NCI-H2081 (cell line): ENCODE measurements around the gene FOXD2.

Source experiments
- DNase-seq, 2 experiments: peaks; one replicate each; lab custom pipeline; 2025; lab: John Stamatoyannopoulos, UW

FOXD2 gene

GRCh38 chr1:47437447-47438164 lies at the start of gene FOXD2:
TSS of gene FOXD2 (plus strand) at chr1:47438044. CDS start at chr1:47438136, 92 bp downstream.
- peak; percentile 87 to 90 for DNase-seq

- DNase-seq, result peak; percentile 58 to 59
Measured at GRCh38 chr1:47388891-47389238, 49.0 kb upstream of the FOXD2 start.

- DNase-seq, result no peak
Measured at GRCh38 chr1:47389731-47390130, 48.1 kb upstream of the FOXD2 start.

GRCh38 chr1:47390843-47391242 lies 47.0 kb upstream of the FOXD2 start:
- DNase-seq, result no peak

GRCh38 chr1:47393141-47393540 lies 44.7 kb upstream of the FOXD2 start:
- DNase-seq, result no peak

DNA sequence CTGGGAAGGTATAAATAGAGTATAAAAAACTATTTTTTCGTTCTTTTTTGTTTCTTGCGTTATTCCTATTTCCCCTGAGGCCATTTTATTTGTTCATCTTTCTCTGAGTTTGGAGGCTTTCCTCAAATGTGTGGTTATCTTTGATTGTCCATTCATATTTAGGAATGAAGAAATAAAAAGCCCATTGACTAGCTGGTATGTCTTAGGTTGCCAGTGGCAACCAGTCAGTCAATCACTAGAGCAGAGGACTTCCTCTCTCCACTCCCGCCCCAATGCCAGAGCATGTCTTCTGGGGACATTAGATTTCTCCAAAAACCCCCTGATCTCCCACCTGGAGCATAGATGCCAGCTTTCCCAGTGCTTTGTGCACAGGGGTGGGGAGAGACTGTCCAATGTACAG lies 42.4 kb upstream of the FOXD2 start:
- no peak for DNase-seq

- no peak for DNase-seq
Measured at GRCh38 chr1:47396671-47397196, 41.1 kb upstream of the FOXD2 start.

DNA sequence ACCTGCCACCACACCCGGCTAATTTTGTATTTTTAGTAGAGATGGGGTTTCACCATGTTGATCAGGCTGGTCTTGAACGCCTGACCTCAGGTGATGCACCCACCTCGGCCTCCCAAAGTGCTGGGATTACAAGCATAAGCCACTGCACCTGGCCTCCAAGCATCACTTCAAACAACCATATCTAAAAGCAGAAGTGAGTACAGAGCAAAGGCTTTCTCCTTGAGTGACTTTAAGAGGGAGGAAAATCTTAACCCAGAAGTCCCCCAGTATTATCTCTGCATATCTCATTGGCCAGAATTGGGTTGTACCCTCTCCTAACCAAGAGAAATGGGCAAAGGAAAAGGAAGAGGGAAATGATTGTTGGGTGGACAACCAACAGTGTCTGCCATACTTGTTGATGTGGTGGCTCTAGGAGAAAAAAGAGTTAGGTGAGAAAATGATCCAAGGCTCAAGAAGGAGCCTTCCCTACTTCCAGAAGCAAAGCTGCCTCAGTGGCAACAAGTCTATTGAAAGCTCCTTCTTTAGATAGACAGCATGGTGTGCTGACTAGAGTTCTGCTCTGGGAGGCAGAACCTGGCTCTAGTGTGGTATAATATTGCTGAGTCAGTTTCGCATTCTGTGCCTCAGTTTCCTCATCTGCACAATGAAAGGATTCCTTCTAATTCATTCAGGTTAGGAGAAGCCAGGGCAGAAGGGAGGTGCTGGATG lies 38.6 kb upstream of the FOXD2 start:
- no peak for DNase-seq

DNA sequence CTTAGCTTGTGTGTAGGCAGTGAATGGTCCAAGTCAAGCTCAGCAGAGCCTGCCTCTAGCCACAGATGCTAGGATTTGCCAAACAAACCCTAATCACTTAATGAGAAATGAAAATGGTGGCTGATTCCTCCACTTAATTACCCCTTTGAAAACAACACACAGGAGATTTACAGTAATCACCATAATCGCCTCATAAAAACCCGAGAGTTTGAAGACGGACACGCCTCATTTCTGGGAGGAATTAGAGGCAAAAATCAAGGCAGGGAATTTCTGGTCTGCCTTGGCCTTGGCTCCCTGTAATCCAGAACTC lies 38.0 kb upstream of the FOXD2 start:
- DNase-seq, result no peak

DNA sequence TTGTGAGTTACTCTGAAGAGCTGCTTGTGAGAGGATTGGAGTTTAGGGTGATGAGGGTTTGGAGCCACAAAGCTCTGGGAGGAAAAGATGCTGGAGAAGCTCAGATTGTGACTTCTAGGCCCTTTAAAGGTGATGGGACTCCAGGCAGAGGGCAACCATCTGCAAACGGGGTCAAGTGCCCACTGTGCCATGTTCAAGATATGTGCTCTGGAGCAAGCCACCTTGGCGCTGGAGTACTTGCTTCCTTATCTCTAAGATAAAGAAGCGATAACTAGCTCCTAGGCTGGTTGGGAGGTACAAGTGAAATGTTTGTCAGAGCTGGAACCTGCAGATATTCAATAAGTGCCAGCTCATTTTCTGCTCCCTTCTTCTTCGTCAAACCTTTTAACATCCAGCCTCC lies 36.1 kb upstream of the FOXD2 start:
- no peak for DNase-seq

DNA sequence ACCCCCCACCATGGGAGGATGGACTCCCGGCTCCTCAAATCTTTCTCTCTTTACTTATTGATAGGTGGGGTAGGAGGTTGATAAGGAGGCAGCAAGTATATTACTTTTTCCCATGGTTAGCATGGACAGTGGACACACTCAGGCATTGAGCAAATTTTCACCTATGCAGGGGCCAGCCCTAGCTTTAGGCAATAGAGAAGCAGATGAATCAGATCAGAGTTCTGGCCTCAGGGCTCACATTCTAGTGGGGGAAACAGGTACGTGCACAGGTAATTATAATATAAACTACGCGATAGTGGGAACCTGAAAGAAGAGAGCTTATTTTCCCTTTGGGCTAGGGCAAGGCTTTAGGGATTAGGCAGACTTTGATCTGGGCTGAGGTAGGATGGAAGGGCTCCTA lies 35.3 kb upstream of the FOXD2 start:
- DNase-seq, result no peak

DNA sequence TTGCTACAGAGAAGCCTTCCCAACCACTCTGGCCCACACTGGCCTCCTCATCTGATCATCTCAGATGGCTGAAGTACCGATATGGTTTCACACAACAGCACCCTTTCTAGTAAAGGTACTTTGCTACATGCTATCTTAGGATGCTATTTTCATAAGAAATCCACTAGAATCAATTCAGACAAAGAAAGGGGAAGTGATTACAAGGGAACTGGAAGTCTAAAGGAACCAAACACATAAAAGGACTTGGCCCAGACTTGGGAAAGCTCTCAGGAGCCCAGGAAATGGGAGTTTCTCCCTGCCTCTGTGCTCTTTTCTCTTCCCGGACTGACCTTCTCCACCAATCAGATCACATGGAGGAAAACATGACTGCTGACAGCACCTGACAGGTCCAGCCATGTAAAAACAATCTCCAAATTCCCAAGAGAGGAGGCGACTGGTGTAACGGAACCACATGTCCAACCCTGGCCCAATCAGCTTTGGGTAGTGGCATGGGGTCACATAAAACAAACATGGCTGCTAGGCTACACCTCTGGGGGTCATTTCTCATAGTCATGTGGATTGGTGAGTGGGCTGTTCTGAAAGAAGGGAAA lies 34.4 kb upstream of the FOXD2 start:
- no peak for DNase-seq

- DNase-seq, result no peak
Measured at GRCh38 chr1:47405697-47406096, 32.1 kb upstream of the FOXD2 start.

DNA sequence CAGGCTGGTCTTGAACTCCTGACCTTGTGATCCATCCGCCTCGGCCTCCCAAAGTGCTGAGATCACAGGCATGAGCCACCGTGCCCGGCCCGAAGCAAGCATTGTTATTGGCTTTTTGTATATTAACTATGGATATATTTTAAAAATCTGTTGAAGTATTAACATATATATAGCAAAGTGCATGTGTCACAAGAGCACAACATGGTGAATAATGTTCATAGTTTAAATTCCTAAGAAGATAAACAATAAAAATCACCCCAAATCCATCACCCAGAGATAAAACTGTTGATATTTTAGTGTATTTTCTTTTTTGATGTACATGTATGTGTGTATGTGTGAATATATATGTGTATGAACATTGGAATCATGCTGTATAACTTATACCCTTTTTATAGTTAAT lies 30.9 kb upstream of the FOXD2 start:
- no peak for DNase-seq

DNA sequence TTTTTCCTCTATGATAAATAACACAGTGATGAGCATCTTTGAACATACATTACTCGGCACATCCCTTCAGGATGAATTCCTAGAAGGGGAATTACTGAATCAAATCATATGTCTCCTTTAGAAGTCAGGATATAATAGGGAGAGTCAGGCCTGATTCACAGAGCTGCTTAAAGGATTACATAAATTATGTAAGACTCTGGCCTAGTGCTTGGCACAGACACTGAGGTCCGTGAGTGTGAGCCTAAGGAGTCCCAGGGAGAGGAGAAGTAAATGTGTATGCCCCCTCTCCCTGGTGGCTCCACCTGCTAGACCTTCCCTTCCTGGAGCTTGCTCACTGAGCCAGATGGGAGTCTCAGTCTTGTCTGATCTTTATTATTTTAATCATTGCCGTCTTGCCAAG lies 30.4 kb upstream of the FOXD2 start:
- no peak for DNase-seq

- DNase-seq, result no peak
Measured at GRCh38 chr1:47409311-47410067, 28.4 kb upstream of the FOXD2 start.

GRCh38 chr1:47410068-47410455 lies 27.8 kb upstream of the FOXD2 start:
- no peak for DNase-seq

DNA sequence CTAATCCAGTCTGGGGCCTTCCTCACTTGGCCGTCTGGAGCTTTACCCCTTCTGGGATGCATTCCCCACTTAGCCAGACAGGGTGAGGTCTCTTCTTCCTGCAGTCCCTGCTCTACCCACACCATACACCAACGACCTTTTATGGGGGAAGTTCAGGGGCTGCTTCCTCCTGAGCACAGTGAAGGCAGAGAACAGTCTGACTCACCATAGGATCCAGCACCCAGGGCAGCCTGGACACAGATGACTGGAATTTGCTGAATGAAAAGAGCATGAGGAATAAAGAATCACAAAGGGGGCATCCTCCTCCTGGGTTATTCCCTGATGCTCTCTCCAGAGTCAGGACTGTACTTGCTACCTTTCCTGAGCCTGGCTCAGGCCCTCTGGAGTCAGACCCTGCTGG lies 26.4 kb upstream of the FOXD2 start:
- no peak for DNase-seq

GRCh38 chr1:47412437-47412836 lies 25.4 kb upstream of the FOXD2 start:
- no peak for DNase-seq

DNA sequence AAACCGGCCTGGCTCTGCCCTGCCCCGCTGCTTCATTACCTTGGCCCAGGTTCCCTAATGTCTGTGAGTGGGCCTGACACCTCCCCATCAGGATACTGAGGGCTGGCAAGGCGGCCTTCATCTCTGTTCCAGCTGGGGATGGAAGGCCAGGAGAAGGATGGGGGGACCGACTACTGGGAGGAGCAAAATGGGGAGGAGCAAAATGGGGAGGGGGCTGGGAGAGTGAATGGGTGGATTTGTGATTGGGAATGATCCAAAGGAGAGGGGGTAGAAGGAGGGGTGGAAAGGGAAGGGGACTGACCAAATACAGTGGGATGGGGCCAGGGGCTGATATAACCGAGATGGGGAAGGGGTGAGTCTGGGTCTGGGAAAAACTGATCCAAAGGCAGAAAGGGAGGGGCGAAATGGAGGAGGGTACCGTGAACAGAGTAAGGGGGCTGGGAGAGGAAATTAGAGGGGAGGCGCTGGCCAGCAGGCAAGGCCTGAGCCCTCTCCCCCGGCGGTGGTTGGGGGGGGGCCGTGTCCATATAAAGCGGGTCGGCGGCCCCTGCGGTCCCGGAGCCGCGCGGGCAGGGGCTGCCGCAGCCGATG lies 22.0 kb upstream of the FOXD2 start, which contains the start of gene FOXE3:
Gene FOXE3, plus strand, starts transcription at position 558 of the 591 bp plus-strand sequence. Its CDS starts 31 bp downstream, at position 589.
- DNase-seq, result no peak

DNA sequence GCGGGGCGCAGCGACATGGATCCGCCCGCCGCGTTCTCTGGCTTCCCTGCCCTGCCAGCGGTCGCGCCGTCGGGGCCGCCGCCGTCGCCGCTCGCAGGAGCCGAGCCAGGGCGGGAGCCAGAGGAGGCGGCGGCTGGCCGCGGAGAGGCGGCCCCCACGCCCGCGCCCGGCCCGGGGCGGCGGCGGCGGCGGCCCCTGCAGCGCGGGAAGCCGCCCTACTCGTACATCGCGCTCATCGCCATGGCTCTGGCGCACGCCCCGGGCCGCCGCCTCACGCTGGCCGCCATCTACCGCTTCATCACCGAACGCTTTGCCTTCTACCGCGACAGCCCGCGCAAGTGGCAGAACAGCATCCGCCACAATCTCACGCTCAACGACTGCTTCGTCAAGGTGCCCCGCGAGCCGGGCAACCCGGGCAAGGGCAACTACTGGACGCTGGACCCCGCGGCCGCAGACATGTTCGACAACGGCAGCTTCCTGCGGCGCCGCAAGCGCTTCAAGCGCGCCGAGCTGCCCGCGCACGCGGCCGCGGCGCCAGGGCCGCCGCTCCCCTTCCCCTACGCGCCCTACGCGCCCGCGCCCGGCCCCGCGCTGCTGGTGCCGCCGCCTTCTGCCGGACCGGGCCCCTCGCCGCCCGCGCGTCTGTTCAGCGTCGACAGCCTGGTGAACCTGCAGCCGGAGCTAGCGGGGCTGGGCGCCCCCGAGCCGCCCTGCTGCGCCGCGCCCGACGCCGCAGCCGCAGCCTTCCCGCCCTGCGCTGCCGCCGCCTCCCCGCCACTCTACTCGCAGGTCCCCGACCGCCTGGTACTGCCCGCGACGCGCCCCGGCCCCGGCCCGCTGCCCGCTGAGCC lies 21.3 kb upstream of the FOXD2 start:
- DNase-seq, result no peak
